Osteoblast (primary cell): Measurements from ENCODE around the gene HCN3. TPM values are rescaled to one million over a fixed set of nuclear protein-coding genes. Genes with fewer than 3 reads are reported as not detected.

ENCODE experiments used
- DNase-seq: peaks from one replicate; pipeline ENCODE4 v3.0.0; 2011; ENCODE audit warnings: low spot score, mixed read lengths; ENCODE audit not compliant: insufficient read length; ENCODE audit errors: missing footprints
- H2AFZ ChIP-seq: 2 replicates; pipeline ENCODE4 v1.6.0; 2011; ENCODE audit warnings: mild to moderate bottlenecking, low read length
- H3K27ac ChIP-seq: 2 replicates; pipeline ENCODE4 v1.5.1; 2011; ENCODE audit warnings: mild to moderate bottlenecking, low read depth, low read length, moderate library complexity
- H3K27me3 ChIP-seq: 2 replicates; pipeline ENCODE4 v1.6.0; 2012; ENCODE audit warnings: mild to moderate bottlenecking, control low read depth, inconsistent platforms, low read length, moderate library complexity; ENCODE audit not compliant: insufficient read depth
- H3K36me3 ChIP-seq: 2 replicates; pipeline ENCODE4 v1.5.1; 2011; ENCODE audit warnings: mild to moderate bottlenecking, low read length, control low read depth, moderate library complexity; ENCODE audit not compliant: insufficient read depth
- H3K4me1 ChIP-seq: 2 replicates; pipeline ENCODE4 v1.5.1; 2011; ENCODE audit warnings: mild to moderate bottlenecking, low read length, control low read depth, moderate library complexity; ENCODE audit not compliant: insufficient read depth
- H3K4me2 ChIP-seq: 2 replicates; pipeline ENCODE4 v1.6.0; 2011; ENCODE audit warnings: mild to moderate bottlenecking, low read length; ENCODE audit not compliant: insufficient read depth
- H3K4me3 ChIP-seq: fragments of 200-600 bp; sonication (generic); 3 replicates; pipeline ENCODE4 v1.5.1; 2012; ENCODE audit warnings: mild to moderate bottlenecking, low read length, inconsistent platforms; ENCODE audit not compliant: insufficient read depth
- H3K79me2 ChIP-seq: 2 replicates; pipeline ENCODE4 v1.6.0; 2012; ENCODE audit warnings: mild to moderate bottlenecking, low read length, control low read depth, inconsistent platforms; ENCODE audit not compliant: insufficient read depth
- H3K9me3 ChIP-seq: 2 replicates; pipeline ENCODE4 v1.5.1; 2011; ENCODE audit warnings: low read depth, low read length, control low read depth
- H4K20me1 ChIP-seq: 2 replicates; pipeline ENCODE4 v1.6.0; 2012; ENCODE audit warnings: mild to moderate bottlenecking, low read length, control low read depth; ENCODE audit not compliant: insufficient read depth
- total RNA-seq: library from RNA; depleted of rRNA; stranded (reverse); fragments of >200 nt; gene quantifications from 2 replicates; pipeline ENCODE4 v1.2.3, GENCODE V29; 2012
- TF ChIP-seq, protein P1 (sequence below): IDR thresholded peaks from 2 replicates; pipeline ENCODE4 v1.5.1; 2011; ENCODE audit warnings: mild to moderate bottlenecking, low read depth, low read length, moderate library complexity; ENCODE audit errors: extremely low read depth

The HCN3 gene
- total RNA-seq, 1 donor, result 2.5 TPM

DNA sequence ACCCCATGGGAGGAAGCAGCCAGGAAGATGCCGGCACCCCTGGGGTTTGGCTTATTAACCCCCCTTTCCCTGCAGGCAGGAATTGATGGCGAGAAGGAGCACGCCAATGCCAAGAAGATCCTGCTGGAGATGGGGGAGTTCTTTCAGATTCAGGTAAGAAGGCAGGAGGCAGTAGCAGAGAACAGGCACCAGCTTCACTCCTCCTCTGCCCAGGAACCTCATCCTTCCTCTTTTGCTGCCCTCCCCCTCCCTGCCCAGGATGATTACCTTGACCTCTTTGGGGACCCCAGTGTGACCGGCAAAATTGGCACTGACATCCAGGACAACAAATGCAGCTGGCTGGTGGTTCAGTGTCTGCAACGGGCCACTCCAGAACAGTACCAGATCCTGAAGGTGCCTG is 42.3 kb downstream of the HCN3 start:
- no peaks in the 10 kb centered on the region for H3K27me3 ChIP-seq
- H3K4me2 ChIP-seq, result no peak overlapping the region
- H2AFZ ChIP-seq, result no peak overlapping the region
- peaks cover 15% of the 10 kb centered on the region for H3K36me3 ChIP-seq
- H3K4me3 ChIP-seq, result no peak overlapping the region
- H3K9me3 ChIP-seq, result no peaks in the 10 kb centered on the region
- no peak overlapping the region for H3K27ac ChIP-seq
- peaks cover 20% of the 10 kb centered on the region for H3K4me1 ChIP-seq
- TF ChIP-seq, protein P1, sequence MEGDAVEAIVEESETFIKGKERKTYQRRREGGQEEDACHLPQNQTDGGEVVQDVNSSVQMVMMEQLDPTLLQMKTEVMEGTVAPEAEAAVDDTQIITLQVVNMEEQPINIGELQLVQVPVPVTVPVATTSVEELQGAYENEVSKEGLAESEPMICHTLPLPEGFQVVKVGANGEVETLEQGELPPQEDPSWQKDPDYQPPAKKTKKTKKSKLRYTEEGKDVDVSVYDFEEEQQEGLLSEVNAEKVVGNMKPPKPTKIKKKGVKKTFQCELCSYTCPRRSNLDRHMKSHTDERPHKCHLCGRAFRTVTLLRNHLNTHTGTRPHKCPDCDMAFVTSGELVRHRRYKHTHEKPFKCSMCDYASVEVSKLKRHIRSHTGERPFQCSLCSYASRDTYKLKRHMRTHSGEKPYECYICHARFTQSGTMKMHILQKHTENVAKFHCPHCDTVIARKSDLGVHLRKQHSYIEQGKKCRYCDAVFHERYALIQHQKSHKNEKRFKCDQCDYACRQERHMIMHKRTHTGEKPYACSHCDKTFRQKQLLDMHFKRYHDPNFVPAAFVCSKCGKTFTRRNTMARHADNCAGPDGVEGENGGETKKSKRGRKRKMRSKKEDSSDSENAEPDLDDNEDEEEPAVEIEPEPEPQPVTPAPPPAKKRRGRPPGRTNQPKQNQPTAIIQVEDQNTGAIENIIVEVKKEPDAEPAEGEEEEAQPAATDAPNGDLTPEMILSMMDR, result no peak
- H3K79me2 ChIP-seq, result peaks cover 10% of the 10 kb centered on the region
- peak; percentile 54 for DNase-seq
- peaks cover 13% of the 10 kb centered on the region for H4K20me1 ChIP-seq

DNA sequence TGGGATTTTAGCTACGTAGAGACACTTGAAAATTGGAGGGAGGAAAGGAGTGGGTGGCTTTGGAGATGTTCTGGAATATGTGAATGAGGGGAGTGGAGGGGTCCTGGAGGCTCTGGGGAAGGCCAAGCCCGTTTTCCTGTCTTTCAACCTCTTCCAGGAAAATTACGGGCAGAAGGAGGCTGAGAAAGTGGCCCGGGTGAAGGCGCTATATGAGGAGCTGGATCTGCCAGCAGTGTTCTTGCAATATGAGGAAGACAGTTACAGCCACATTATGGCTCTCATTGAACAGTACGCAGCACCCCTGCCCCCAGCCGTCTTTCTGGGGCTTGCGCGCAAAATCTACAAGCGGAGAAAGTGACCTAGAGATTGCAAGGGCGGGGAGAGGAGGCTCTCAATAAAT is 43.0 kb downstream of the HCN3 start:
- peak overlapping the region; percentile 86 for H3K4me3 ChIP-seq
- TF ChIP-seq, protein P1, result no peak
- H3K27me3 ChIP-seq, result no peaks in the 10 kb centered on the region
- peak overlapping the region; percentile 65 for H2AFZ ChIP-seq
- H3K4me2 ChIP-seq, result peak overlapping the region; percentile 99
- peaks cover 15% of the 10 kb centered on the region for H3K36me3 ChIP-seq
- peaks cover 21% of the 10 kb centered on the region for H3K4me1 ChIP-seq
- peaks cover 17% of the 10 kb centered on the region for H4K20me1 ChIP-seq
- no peak overlapping the region for H3K27ac ChIP-seq
- peaks cover 17% of the 10 kb centered on the region for H3K79me2 ChIP-seq
- DNase-seq, result peak; percentile 37
- no peaks in the 10 kb centered on the region for H3K9me3 ChIP-seq

DNA sequence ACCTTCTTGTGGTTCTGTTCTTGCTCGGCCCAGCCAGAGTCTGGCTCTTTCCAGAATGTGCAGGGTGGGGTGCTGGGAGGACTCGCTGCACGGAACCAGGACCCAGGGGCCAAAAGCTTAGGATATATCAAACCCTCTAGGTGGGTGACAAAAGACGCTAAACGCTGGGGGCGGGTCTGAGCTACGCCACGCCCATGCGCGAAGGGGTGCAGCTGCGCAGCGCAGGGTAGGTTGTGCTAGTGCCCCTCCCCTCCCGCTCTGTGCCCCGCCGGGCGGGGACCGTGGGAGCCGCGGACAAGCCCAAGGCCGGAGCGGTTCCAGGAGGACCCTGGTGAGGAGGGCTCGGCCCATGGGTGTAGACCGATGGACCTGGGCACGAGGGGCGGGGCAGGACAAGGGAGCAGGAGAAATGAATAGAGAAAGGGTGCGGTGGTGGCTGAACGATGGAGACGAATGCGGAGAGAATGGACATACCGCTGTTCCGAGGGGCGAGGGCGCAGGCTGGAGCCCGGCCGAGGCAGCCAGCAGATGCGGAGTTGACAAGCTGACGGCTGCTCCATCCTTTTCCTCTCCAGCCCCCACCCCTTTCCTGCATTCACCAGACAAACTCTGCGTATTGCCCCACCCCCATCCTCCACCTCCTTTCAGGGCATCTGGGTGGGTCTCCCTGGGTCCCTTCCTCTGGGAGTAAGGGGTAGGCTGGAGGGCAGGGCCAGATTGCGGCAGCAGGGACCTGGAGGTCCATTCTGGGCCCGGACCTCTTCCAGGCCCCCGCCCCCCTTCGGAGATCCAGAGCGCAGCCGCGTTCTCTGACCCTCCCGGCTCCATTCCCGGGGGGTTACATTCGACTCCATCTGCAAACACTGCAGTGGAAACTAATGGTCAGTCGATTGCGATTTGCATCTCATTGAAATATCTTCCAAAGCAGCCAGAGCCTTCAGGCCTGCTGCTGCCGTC is 43.7 kb downstream of the HCN3 start, which contains the start of gene RUSC1:
Gene RUSC1, plus strand, starts transcription at position 234 of the 957 bp plus-strand sequence. CDS start 880 bp downstream, outside the sequence.
- Histone ChIP-seq H3K27ac (peak within 1 kb of the TSS; percentile 56), H3K4me1 (peaks cover 27% of the 10 kb centered on the region), H3K27me3 (no peaks in the 10 kb centered on the region), H3K79me2 (peaks cover 24% of the 10 kb centered on the region), H4K20me1 (peaks cover 24% of the 10 kb centered on the region), H3K4me3 (peak within 1 kb of the TSS; percentile 86), H3K9me3 (no peaks in the 10 kb centered on the region), H3K36me3 (peaks cover 18% of the 10 kb centered on the region), H2AFZ (peak within 1 kb of the TSS; percentile 65), H3K4me2 (peak within 1 kb of the TSS; percentile 99)
- peak; percentile 92 for DNase-seq
- TF ChIP-seq, protein P1, result no peak
